ENCODE data around the gene GNB3. TPM values are rescaled to one million over a fixed set of nuclear protein-coding genes. Genes with fewer than 3 reads are reported as not detected.

The GNB3 gene
- total RNA-seq, 4 donors from 2014 or later, result 0.45 to 1.8 (median 1.3) TPM

- no peak overlapping the region for H3K27ac ChIP-seq
- no peak for ATAC-seq
- 90 to 94% methylated on average over 2 to 3 of the region's 6 CpGs for WGBS, 2 donors (ENCODE audit: low coverage in 1 of 2)
- no peak for TF ChIP-seq POLR2AphosphoS5 (IDR thresholded peaks at IDR 0.05)
- TF ChIP-seq, protein P1, sequence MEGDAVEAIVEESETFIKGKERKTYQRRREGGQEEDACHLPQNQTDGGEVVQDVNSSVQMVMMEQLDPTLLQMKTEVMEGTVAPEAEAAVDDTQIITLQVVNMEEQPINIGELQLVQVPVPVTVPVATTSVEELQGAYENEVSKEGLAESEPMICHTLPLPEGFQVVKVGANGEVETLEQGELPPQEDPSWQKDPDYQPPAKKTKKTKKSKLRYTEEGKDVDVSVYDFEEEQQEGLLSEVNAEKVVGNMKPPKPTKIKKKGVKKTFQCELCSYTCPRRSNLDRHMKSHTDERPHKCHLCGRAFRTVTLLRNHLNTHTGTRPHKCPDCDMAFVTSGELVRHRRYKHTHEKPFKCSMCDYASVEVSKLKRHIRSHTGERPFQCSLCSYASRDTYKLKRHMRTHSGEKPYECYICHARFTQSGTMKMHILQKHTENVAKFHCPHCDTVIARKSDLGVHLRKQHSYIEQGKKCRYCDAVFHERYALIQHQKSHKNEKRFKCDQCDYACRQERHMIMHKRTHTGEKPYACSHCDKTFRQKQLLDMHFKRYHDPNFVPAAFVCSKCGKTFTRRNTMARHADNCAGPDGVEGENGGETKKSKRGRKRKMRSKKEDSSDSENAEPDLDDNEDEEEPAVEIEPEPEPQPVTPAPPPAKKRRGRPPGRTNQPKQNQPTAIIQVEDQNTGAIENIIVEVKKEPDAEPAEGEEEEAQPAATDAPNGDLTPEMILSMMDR (IDR thresholded peaks at IDR 0.05), result no peak
- no peak for TF ChIP-seq EP300 (IDR thresholded peaks at IDR 0.05)
- no peak for TF ChIP-seq POLR2A (IDR thresholded peaks at IDR 0.05)
- peaks cover 0 to 41% (median 22%) of the 10 kb centered on the region in 3 donors for H3K4me1 ChIP-seq
- no peaks in the 10 kb centered on the region for H3K9me3 ChIP-seq
- H3K36me3 ChIP-seq, result peaks cover 0 to 54% of the 10 kb centered on the region in 2 donors
- H3K27me3 ChIP-seq, result no peaks in the 10 kb centered on the region
- H3K4me3 ChIP-seq, result no peak overlapping the region
Observed at GRCh38 chr12:6830999-6831398, 9.7 kb upstream of the GNB3 start.

GRCh38 chr12:6831450-6831995 is 9.2 kb upstream of the GNB3 start:
- H3K36me3 ChIP-seq, result peaks cover 0 to 58% of the 10 kb centered on the region in 2 donors
- WGBS, 2 donors (ENCODE audit: low coverage in 1 of 2), result 74 to 76% methylated on average over 5 of the region's 12 CpGs
- H3K27me3 ChIP-seq, result no peaks in the 10 kb centered on the region
- no peaks in the 10 kb centered on the region for H3K9me3 ChIP-seq
- no peak for ATAC-seq
- H3K4me3 ChIP-seq, result no peak overlapping the region
- H3K27ac ChIP-seq, result no peak overlapping the region
- H3K4me1 ChIP-seq, result peaks cover 0 to 36% (median 22%) of the 10 kb centered on the region in 3 donors
- TF ChIP-seq POLR2A (IDR thresholded peaks at IDR 0.05) (no peak), POLR2AphosphoS5 (IDR thresholded peaks at IDR 0.05) (no peak), EP300 (IDR thresholded peaks at IDR 0.05) (no peak)
- TF ChIP-seq, protein P1 (IDR thresholded peaks at IDR 0.05), result no peak

- 86 to 88% methylated on average over 2 to 4 of the region's 4 CpGs for WGBS, 2 donors (ENCODE audit: low coverage in 1 of 2)
- no peak for ATAC-seq
- TF ChIP-seq POLR2A (IDR thresholded peaks at IDR 0.05) (no peak), EP300 (IDR thresholded peaks at IDR 0.05) (no peak), POLR2AphosphoS5 (IDR thresholded peaks at IDR 0.05) (no peak)
- TF ChIP-seq, protein P1 (IDR thresholded peaks at IDR 0.05), result no peak
- peaks cover 0 to 64% of the 10 kb centered on the region in 2 donors for H3K36me3 ChIP-seq
- no peaks in the 10 kb centered on the region for H3K9me3 ChIP-seq
- H3K27ac ChIP-seq, result no peak overlapping the region
- H3K4me1 ChIP-seq, result peaks cover 0 to 30% (median 18%) of the 10 kb centered on the region in 3 donors
- H3K27me3 ChIP-seq, result no peaks in the 10 kb centered on the region
- no peak overlapping the region for H3K4me3 ChIP-seq
Observed at GRCh38 chr12:6832125-6832524, 8.6 kb upstream of the GNB3 start.

- Histone ChIP-seq H3K4me1 (peaks cover 0 to 19% (median 9%) of the 10 kb centered on the region in 3 donors), H3K4me3 (no peak overlapping the region), H3K9me3 (no peaks in the 10 kb centered on the region), H3K27me3 (no peaks in the 10 kb centered on the region), H3K27ac (peak overlapping the region in 1 of 4 donors; percentile 5), H3K36me3 (peaks cover 0 to 76% of the 10 kb centered on the region in 2 donors)
- TF ChIP-seq POLR2AphosphoS5 (IDR thresholded peaks at IDR 0.05) (no peak), POLR2A (IDR thresholded peaks at IDR 0.05) (no peak), EP300 (IDR thresholded peaks at IDR 0.05) (no peak)
- TF ChIP-seq, protein P1 (IDR thresholded peaks at IDR 0.05), result no peak
- 73 to 88% methylated on average over 2 to 3 of the region's 6 CpGs for whole genome bisulfite sequencing, 2 donors (ENCODE audit: low coverage in 1 of 2)
- no peak for ATAC-seq
Observed at GRCh38 chr12:6833189-6833890, 7.4 kb upstream of the GNB3 start.

GRCh38 chr12:6834254-6834653 is 6.5 kb upstream of the GNB3 start:
- ATAC-seq, result no peak
- 20 to 86% methylated on average over 1 of the region's 1 CpG for WGBS, 2 donors (ENCODE audit: low coverage in 1 of 2)
- H3K9me3 ChIP-seq, result no peaks in the 10 kb centered on the region
- TF ChIP-seq POLR2A (IDR thresholded peaks at IDR 0.05) (no peak), POLR2AphosphoS5 (IDR thresholded peaks at IDR 0.05) (no peak), EP300 (IDR thresholded peaks at IDR 0.05) (no peak)
- TF ChIP-seq, protein P1 (IDR thresholded peaks at IDR 0.05), result no peak
- H3K36me3 ChIP-seq, result peaks cover 0 to 85% of the 10 kb centered on the region in 2 donors
- H3K4me1 ChIP-seq, result peaks cover 0 to 14% (median 9%) of the 10 kb centered on the region in 3 donors
- H3K4me3 ChIP-seq, result no peak overlapping the region
- H3K27ac ChIP-seq, result no peak overlapping the region
- H3K27me3 ChIP-seq, result no peaks in the 10 kb centered on the region

All from gastroesophageal sphincter (tissue), 4 donors.